GM23338 (cell line): ENCODE data around the gene FFAR2. TPM values are rescaled to one million over a fixed set of nuclear protein-coding genes. Genes with fewer than 3 reads are reported as not detected.

Source experiments
- ATAC-seq: fragments of 200-7000 bp; cut with Tn5 transposase; 3 replicates; pipeline ENCODE4 v1.9.1; 2020
- DNase-seq: peaks from one replicate; pipeline ENCODE4 v3.0.0-alpha.2; 2015; ENCODE audit warnings: low spot score
- H2AFZ ChIP-seq: fragments of 200-600 bp; sonication (generic); 2 replicates; pipeline ENCODE4 v1.8.0; 2016; ENCODE audit warnings: antibody characterized with exemption, mild to moderate bottlenecking, moderate library complexity
- H3F3A ChIP-seq: fragments of 200-600 bp; sonication (generic); replicated peaks from 2 replicates; pipeline ENCODE4 v1.8.0; 2017; ENCODE audit warnings: antibody characterized with exemption, mixed run types, low read depth
- H3K27ac ChIP-seq: fragments of 200-600 bp; sonication (generic); 2 replicates; pipeline ENCODE4 v1.6.1; 2016; ENCODE audit warnings: low read depth
- H3K27me3 ChIP-seq: fragments of 200-600 bp; sonication (generic); 2 replicates; pipeline ENCODE4 v1.8.0; 2016; ENCODE audit warnings: mild to moderate bottlenecking, mixed run types, moderate library complexity; ENCODE audit not compliant: insufficient read depth
- H3K36me3 ChIP-seq: fragments of 200-600 bp; sonication (generic); 2 replicates; pipeline ENCODE4 v1.8.0; 2016; ENCODE audit warnings: mild to moderate bottlenecking; ENCODE audit not compliant: insufficient read depth
- H3K4me1 ChIP-seq: fragments of 200-600 bp; sonication (generic); 2 replicates; pipeline ENCODE4 v1.8.0; 2016; ENCODE audit warnings: mild to moderate bottlenecking, moderate library complexity; ENCODE audit not compliant: insufficient read depth
- H3K4me2 ChIP-seq: fragments of 200-600 bp; sonication (generic); 2 replicates; pipeline ENCODE4 v1.7.1; 2017; ENCODE audit warnings: mixed run types
- H3K4me3 ChIP-seq: fragments of 200-600 bp; sonication (generic); 2 replicates; pipeline ENCODE4 v1.6.1; 2016; ENCODE audit warnings: mixed run types
- H3K79me2 ChIP-seq: fragments of 200-600 bp; sonication (generic); replicated peaks from 2 replicates; pipeline ENCODE4 v1.8.0; 2017; ENCODE audit warnings: mild to moderate bottlenecking; ENCODE audit not compliant: insufficient read depth
- H3K9me2 ChIP-seq: fragments of 200-600 bp; sonication (generic); 2 replicates; pipeline ENCODE4 v1.8.0; 2017; ENCODE audit not compliant: insufficient read depth
- H4K20me1 ChIP-seq: fragments of 200-600 bp; sonication (generic); replicated peaks from 2 replicates; pipeline ENCODE4 v1.8.0; 2017; ENCODE audit warnings: mild to moderate bottlenecking; ENCODE audit not compliant: insufficient read depth
- H3K27ac Mint-ChIP-seq: 2 replicates; pipeline ENCODE4 v1.8.0; 2020; ENCODE audit warnings: inconsistent platforms, mild to moderate bottlenecking, moderate library complexity, mixed read lengths
- H3K27me3 Mint-ChIP-seq: 3 replicates; pipeline ENCODE4 v1.8.0; 2022; ENCODE audit warnings: low read depth, mild to moderate bottlenecking, moderate library complexity, mixed read lengths, inconsistent platforms; ENCODE audit not compliant: insufficient read depth, poor library complexity
- H3K36me3 Mint-ChIP-seq: 3 replicates; pipeline ENCODE4 v1.8.0; 2021; ENCODE audit warnings: low read depth, mild to moderate bottlenecking, inconsistent platforms, moderate library complexity, mixed read lengths
- H3K4me1 Mint-ChIP-seq: 3 replicates; pipeline ENCODE4 v1.8.0; 2020; ENCODE audit warnings: mild to moderate bottlenecking, inconsistent platforms, mixed read lengths
- H3K4me3 Mint-ChIP-seq: 3 replicates; pipeline ENCODE4 v1.8.0; 2021; ENCODE audit warnings: moderate library complexity, mild to moderate bottlenecking, inconsistent platforms, mixed read lengths
- H3K9me3 Mint-ChIP-seq: 3 replicates; pipeline ENCODE4 v1.8.0; 2020; ENCODE audit warnings: moderate library complexity, mild to moderate bottlenecking, inconsistent platforms, mixed read lengths
- CREB1 ChIP-seq: fragments of 250-450 bp; sonication (Bioruptor Pico); IDR thresholded peaks from 2 replicates; pipeline ENCODE4 v1.5.0; 2020; ENCODE audit warnings: low read depth, mild to moderate bottlenecking, moderate library complexity
- EZH2 ChIP-seq: fragments of 200-600 bp; sonication (generic); IDR thresholded peaks from one replicate; pipeline ENCODE4 v1.8.0; 2017; ENCODE audit warnings: antibody characterized with exemption, mild to moderate bottlenecking, low read depth; ENCODE audit not compliant: unreplicated experiment
- JUNB ChIP-seq: IDR thresholded peaks from one replicate; pipeline ENCODE4 v1.6.1; 2016; ENCODE audit warnings: antibody characterized with exemption; ENCODE audit not compliant: unreplicated experiment
- NANOG ChIP-seq: IDR thresholded peaks from 2 replicates; pipeline ENCODE4 v1.6.1; 2016; ENCODE audit warnings: antibody characterized with exemption, borderline replicate concordance
- POLR2AphosphoS5 ChIP-seq: IDR thresholded peaks from 2 replicates; pipeline ENCODE4 v1.6.1; 2016; ENCODE audit warnings: antibody characterized with exemption, low read depth
- ZNF114 ChIP-seq: fragments of 250-450 bp; sonication (Bioruptor Pico); IDR thresholded peaks from 2 replicates; pipeline ENCODE4 v1.5.0; 2020; ENCODE audit warnings: mild to moderate bottlenecking, moderate library complexity
- polyA plus RNA-seq: library from polyadenylated mRNA; unstranded; fragments of >200 nt; fragmentation: Nextera tagmentation; extraction: Ambion mirVana; gene quantifications from 2 replicates; pipeline ENCODE4 v1.2.1, GENCODE V29; 2016
- total RNA-seq: library from RNA; depleted of rRNA; stranded (reverse); fragments of >200 nt; shearing (Covaris generic); gene quantifications from 2 replicates; pipeline ENCODE4 v1.2.3, GENCODE V29; 2014
- TF ChIP-seq, protein P1 (sequence below): fragments of 250-450 bp; sonication (Bioruptor Pico); IDR thresholded peaks from 2 replicates; pipeline ENCODE4 v1.5.0; 2020; ENCODE audit warnings: mild to moderate bottlenecking, moderate library complexity
- TF ChIP-seq, protein P2 (sequence below), 2 experiments: fragments of 200-600 bp in 1 of 2; sonication (generic) in 1 of 2; conservative IDR thresholded peaks; 2 replicates each; pipeline versions ENCODE4 v1.5.1 to v1.6.1; 2016 to 2017; ENCODE audit warnings: antibody characterized with exemption in 2 of 2, low read depth in 2 of 2, mild to moderate bottlenecking in 2 of 2, moderate library complexity in 1 of 2
- TF ChIP-seq, protein P3 (sequence below): IDR thresholded peaks from one replicate; pipeline ENCODE4 v1.6.1; 2018; ENCODE audit warnings: antibody characterized with exemption; ENCODE audit not compliant: unreplicated experiment
- TF ChIP-seq, protein P4 (sequence below): IDR thresholded peaks from 2 replicates; pipeline ENCODE4 v1.6.1; 2016; ENCODE audit warnings: antibody characterized with exemption

Gene FFAR2
- total and polyA plus RNA-seq, 2 experiments from 2014 or later = not detected

DNA sequence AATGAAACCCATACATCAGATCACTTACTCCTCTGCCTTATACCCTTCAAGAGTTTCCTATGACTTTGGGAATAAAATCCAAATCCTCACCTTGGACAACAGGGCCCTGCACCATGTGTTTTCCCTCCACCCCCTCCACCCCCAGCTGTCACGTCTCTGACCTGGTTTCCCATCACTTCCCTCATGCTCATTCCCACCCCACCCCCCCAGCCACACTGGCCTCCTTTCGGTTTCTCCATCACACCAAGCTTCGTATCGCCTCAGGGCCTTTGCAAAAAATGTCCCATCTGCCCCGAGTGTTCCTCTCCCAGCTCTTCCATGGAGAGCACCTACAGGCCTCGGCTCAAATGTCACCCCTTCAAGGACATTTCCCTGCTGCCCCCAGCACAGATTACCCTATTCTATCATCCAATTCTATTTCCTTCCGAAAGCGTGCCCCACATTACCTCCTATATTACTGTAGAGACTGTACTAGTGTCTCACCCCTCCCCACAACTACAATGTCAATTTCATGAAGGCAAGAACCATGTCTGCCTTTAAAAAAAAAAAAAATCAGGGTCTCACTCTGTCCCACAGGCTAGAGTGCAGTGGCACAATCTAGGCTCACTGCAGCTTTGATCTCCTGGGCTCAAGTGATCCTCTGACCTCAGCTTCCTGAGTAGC lies 16.8 kb upstream of the FFAR2 start:
- Histone ChIP-seq H3K4me3 (no peak overlapping the region), H2AFZ (no peak overlapping the region), H3F3A (no peaks in the 10 kb centered on the region), H4K20me1 (no peaks in the 10 kb centered on the region), H3K4me2 (no peak overlapping the region), H3K27ac (no peak overlapping the region), H3K9me2 (no peaks in the 10 kb centered on the region), H3K27me3 (no peaks in the 10 kb centered on the region), H3K36me3 (no peaks in the 10 kb centered on the region), H3K4me1 (no peaks in the 10 kb centered on the region), H3K79me2 (no peaks in the 10 kb centered on the region)
- peaks cover 6% of the 10 kb centered on the region; the same call in 1 of the 3 replicates for H3K9me3 Mint-ChIP-seq
- no peaks in the 10 kb centered on the region for H3K36me3 Mint-ChIP-seq
- peaks cover 10% of the 10 kb centered on the region for H3K27me3 Mint-ChIP-seq
- ATAC-seq (no peak), DNase-seq (no peak)
- H3K4me3 Mint-ChIP-seq = no peak overlapping the region
- TF ChIP-seq JUNB (no peak), EZH2 (no peak), CREB1 (CRISPR knock-in tag) (no peak), ZNF114 (CRISPR knock-in tag) (no peak), POLR2AphosphoS5 (no peak), NANOG (no peak)
- TF ChIP-seq, protein P1, sequence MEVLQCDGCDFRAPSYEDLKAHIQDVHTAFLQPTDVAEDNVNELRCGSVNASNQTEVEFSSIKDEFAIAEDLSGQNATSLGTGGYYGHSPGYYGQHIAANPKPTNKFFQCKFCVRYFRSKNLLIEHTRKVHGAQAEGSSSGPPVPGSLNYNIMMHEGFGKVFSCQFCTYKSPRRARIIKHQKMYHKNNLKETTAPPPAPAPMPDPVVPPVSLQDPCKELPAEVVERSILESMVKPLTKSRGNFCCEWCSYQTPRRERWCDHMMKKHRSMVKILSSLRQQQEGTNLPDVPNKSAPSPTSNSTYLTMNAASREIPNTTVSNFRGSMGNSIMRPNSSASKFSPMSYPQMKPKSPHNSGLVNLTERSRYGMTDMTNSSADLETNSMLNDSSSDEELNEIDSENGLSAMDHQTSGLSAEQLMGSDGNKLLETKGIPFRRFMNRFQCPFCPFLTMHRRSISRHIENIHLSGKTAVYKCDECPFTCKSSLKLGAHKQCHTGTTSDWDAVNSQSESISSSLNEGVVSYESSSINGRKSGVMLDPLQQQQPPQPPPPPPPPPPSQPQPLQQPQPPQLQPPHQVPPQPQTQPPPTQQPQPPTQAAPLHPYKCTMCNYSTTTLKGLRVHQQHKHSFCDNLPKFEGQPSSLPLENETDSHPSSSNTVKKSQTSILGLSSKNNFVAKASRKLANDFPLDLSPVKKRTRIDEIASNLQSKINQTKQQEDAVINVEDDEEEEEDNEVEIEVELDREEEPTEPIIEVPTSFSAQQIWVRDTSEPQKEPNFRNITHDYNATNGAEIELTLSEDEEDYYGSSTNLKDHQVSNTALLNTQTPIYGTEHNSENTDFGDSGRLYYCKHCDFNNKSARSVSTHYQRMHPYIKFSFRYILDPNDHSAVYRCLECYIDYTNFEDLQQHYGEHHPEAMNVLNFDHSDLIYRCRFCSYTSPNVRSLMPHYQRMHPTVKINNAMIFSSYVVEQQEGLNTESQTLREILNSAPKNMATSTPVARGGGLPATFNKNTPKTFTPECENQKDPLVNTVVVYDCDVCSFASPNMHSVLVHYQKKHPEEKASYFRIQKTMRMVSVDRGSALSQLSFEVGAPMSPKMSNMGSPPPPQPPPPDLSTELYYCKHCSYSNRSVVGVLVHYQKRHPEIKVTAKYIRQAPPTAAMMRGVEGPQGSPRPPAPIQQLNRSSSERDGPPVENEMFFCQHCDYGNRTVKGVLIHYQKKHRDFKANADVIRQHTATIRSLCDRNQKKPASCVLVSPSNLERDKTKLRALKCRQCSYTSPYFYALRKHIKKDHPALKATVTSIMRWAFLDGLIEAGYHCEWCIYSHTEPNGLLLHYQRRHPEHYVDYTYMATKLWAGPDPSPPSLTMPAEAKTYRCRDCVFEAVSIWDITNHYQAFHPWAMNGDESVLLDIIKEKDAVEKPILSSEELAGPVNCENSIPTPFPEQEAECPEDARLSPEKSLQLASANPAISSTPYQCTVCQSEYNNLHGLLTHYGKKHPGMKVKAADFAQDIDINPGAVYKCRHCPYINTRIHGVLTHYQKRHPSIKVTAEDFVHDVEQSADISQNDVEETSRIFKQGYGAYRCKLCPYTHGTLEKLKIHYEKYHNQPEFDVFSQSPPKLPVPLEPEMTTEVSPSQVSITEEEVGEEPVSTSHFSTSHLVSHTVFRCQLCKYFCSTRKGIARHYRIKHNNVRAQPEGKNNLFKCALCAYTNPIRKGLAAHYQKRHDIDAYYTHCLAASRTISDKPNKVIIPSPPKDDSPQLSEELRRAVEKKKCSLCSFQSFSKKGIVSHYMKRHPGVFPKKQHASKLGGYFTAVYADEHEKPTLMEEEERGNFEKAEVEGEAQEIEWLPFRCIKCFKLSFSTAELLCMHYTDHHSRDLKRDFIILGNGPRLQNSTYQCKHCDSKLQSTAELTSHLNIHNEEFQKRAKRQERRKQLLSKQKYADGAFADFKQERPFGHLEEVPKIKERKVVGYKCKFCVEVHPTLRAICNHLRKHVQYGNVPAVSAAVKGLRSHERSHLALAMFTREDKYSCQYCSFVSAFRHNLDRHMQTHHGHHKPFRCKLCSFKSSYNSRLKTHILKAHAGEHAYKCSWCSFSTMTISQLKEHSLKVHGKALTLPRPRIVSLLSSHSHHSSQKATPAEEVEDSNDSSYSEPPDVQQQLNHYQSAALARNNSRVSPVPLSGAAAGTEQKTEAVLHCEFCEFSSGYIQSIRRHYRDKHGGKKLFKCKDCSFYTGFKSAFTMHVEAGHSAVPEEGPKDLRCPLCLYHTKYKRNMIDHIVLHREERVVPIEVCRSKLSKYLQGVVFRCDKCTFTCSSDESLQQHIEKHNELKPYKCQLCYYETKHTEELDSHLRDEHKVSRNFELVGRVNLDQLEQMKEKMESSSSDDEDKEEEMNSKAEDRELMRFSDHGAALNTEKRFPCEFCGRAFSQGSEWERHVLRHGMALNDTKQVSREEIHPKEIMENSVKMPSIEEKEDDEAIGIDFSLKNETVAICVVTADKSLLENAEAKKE (CRISPR knock-in tag) = no peak
- TF ChIP-seq, protein P2, sequence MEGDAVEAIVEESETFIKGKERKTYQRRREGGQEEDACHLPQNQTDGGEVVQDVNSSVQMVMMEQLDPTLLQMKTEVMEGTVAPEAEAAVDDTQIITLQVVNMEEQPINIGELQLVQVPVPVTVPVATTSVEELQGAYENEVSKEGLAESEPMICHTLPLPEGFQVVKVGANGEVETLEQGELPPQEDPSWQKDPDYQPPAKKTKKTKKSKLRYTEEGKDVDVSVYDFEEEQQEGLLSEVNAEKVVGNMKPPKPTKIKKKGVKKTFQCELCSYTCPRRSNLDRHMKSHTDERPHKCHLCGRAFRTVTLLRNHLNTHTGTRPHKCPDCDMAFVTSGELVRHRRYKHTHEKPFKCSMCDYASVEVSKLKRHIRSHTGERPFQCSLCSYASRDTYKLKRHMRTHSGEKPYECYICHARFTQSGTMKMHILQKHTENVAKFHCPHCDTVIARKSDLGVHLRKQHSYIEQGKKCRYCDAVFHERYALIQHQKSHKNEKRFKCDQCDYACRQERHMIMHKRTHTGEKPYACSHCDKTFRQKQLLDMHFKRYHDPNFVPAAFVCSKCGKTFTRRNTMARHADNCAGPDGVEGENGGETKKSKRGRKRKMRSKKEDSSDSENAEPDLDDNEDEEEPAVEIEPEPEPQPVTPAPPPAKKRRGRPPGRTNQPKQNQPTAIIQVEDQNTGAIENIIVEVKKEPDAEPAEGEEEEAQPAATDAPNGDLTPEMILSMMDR (conservative IDR thresholded peaks at IDR 0.05; ENCODE audit: low read depth in 2 of 2) = no peak
- TF ChIP-seq, protein P3, sequence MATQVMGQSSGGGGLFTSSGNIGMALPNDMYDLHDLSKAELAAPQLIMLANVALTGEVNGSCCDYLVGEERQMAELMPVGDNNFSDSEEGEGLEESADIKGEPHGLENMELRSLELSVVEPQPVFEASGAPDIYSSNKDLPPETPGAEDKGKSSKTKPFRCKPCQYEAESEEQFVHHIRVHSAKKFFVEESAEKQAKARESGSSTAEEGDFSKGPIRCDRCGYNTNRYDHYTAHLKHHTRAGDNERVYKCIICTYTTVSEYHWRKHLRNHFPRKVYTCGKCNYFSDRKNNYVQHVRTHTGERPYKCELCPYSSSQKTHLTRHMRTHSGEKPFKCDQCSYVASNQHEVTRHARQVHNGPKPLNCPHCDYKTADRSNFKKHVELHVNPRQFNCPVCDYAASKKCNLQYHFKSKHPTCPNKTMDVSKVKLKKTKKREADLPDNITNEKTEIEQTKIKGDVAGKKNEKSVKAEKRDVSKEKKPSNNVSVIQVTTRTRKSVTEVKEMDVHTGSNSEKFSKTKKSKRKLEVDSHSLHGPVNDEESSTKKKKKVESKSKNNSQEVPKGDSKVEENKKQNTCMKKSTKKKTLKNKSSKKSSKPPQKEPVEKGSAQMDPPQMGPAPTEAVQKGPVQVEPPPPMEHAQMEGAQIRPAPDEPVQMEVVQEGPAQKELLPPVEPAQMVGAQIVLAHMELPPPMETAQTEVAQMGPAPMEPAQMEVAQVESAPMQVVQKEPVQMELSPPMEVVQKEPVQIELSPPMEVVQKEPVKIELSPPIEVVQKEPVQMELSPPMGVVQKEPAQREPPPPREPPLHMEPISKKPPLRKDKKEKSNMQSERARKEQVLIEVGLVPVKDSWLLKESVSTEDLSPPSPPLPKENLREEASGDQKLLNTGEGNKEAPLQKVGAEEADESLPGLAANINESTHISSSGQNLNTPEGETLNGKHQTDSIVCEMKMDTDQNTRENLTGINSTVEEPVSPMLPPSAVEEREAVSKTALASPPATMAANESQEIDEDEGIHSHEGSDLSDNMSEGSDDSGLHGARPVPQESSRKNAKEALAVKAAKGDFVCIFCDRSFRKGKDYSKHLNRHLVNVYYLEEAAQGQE = no peak
- TF ChIP-seq, protein P4, sequence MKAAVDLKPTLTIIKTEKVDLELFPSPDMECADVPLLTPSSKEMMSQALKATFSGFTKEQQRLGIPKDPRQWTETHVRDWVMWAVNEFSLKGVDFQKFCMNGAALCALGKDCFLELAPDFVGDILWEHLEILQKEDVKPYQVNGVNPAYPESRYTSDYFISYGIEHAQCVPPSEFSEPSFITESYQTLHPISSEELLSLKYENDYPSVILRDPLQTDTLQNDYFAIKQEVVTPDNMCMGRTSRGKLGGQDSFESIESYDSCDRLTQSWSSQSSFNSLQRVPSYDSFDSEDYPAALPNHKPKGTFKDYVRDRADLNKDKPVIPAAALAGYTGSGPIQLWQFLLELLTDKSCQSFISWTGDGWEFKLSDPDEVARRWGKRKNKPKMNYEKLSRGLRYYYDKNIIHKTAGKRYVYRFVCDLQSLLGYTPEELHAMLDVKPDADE = no peak
- H3K27ac Mint-ChIP-seq = no peak overlapping the region
- H3K4me1 Mint-ChIP-seq = no peaks in the 10 kb centered on the region
